Prostate gland (tissue), 2 donors: ENCODE results near the gene SIAE. TPM values are rescaled to one million over a fixed set of nuclear protein-coding genes. Genes with fewer than 3 reads are reported as not detected.
A peak's percentile ranks its signal among the peaks of the same experiment; 100 is the strongest.

Experiments
- DNase-seq: peaks from one replicate; pipeline ENCODE4 v3.0.0-alpha.2; 2019; ENCODE audit warnings: low spot score
- H3K27ac ChIP-seq, 2 donors: fragments of 200-600 bp; sonication (generic); 2 replicates each; pipeline ENCODE4 v1.5.1; 2017 to 2019
- H3K27me3 ChIP-seq: fragments of 200-600 bp; sonication (generic); replicated peaks from 2 replicates; pipeline ENCODE4 v1.5.1; 2019; ENCODE audit not compliant: insufficient read depth
- H3K36me3 ChIP-seq, 2 donors: fragments of 200-600 bp; sonication (generic); 1 replicate in 1 of 2; 2 replicates in 1 of 2; pipeline versions ENCODE4 v1.5.1 to v1.8.1; 2017 to 2019
- H3K4me1 ChIP-seq: fragments of 200-600 bp; sonication (generic); replicated peaks from 2 replicates; pipeline ENCODE4 v1.5.1; 2019
- H3K4me3 ChIP-seq, 2 donors: fragments of 200-600 bp; sonication (generic); 2 replicates each; pipeline ENCODE4 v1.5.1; 2017 to 2019
- H3K9me3 ChIP-seq: fragments of 200-600 bp; sonication (generic); 2 replicates; pipeline ENCODE4 v1.5.1; 2017
- CTCF ChIP-seq, 4 experiments: fragments of 200-600 bp in 2 of 4; fragments of 450-650 bp in 2 of 4; sonication (generic) in 2 of 4; IDR thresholded peaks; 1 replicate in 3 of 4; 2 replicates in 1 of 4; pipeline ENCODE4 v1.5.1; 2016 to 2019; ENCODE audit warnings: antibody characterized with exemption in 4 of 4, mild to moderate bottlenecking in 2 of 4, moderate library complexity in 2 of 4
- POLR2A ChIP-seq: fragments of 450-650 bp; IDR thresholded peaks from one replicate; pipeline ENCODE4 v1.6.1; 2016; ENCODE audit warnings: antibody characterized with exemption, mild to moderate bottlenecking
- POLR2AphosphoS5 ChIP-seq: sonication (generic); formaldehyde crosslinking; IDR thresholded peaks from one replicate; pipeline ENCODE4 v1.6.1; 2017; ENCODE audit warnings: antibody characterized with exemption
- WGBS: methylation state at CpG from one replicate; pipeline ENCODE4 v1.1.5; 2018; 5-methylcytosine and 5-hydroxymethylcytosine counted together
- intact Hi-C: fragments of 100-400 bp; cut with DNase I; formaldehyde crosslinking; loops from one replicate; pipeline ENCODE4 v1.14.2; 2022
- total RNA-seq, 2 donors: library from RNA; depleted of rRNA; stranded (reverse); fragments of >200 nt; gene quantifications; one replicate each; pipeline ENCODE4 v1.1.0, GENCODE V29; 2016

SIAE gene
- total RNA-seq, 2 donors from 2014 or later: 20.4 to 30.1 TPM

- DNase-seq: no peak
- Histone ChIP-seq H3K36me3 (no peaks in the 10 kb centered on the region), H3K4me1 (peaks cover 3% of the 10 kb centered on the region), H3K27me3 (no peaks in the 10 kb centered on the region), H3K27ac (peak overlapping the region in 1 of 2 donors; percentile 84), H3K9me3 (no peaks in the 10 kb centered on the region), H3K4me3 (peak overlapping the region; percentile 63 to 77)
- intact Hi-C loops: no loop called here
- WGBS: 65% methylated on average over 4 of the region's 4 CpGs
- TF ChIP-seq POLR2AphosphoS5: no peak
- TF ChIP-seq POLR2A: no peak
- no peak for TF ChIP-seq CTCF (IDR thresholded peaks at IDR 0.05)
These were observed 49.5 kb downstream of the SIAE start for GRCh38 chr11:124623861-124624525.

- no peaks in the 10 kb centered on the region for H3K36me3 ChIP-seq
- H3K9me3 ChIP-seq: no peaks in the 10 kb centered on the region
- no peaks in the 10 kb centered on the region for H3K27me3 ChIP-seq
- peaks cover 3% of the 10 kb centered on the region for H3K4me1 ChIP-seq
- TF ChIP-seq POLR2A (peak; percentile 74), POLR2AphosphoS5 (peak; percentile 93), CTCF (IDR thresholded peaks at IDR 0.05) (no peak)
- peak; percentile 87 for DNase-seq
- peak within 1 kb of the TSS; percentile 63 to 77 for H3K4me3 ChIP-seq
- intact Hi-C loops: no loop called here
- H3K27ac ChIP-seq: peak within 1 kb of the TSS; percentile 84 to 87
- under 1% methylated on average over 57 of the region's 57 CpGs for WGBS
These were observed 50.7 kb downstream of the SIAE start, which contains the start of gene TBRG1 for GRCh38 chr11:124622531-124623451. TSS of gene TBRG1 (plus strand) at chr11:124622864. CDS start at chr11:124623084, 220 bp downstream.

GRCh38 chr11:124618863-124619262, 54.7 kb downstream of the SIAE start:
- peaks cover 1% of the 10 kb centered on the region for H3K4me1 ChIP-seq
- WGBS: 78% methylated on average over 5 of the region's 5 CpGs
- no peak overlapping the region for H3K27ac ChIP-seq
- no peaks in the 10 kb centered on the region for H3K36me3 ChIP-seq
- H3K27me3 ChIP-seq: no peaks in the 10 kb centered on the region
- TF ChIP-seq POLR2A (no peak), CTCF (IDR thresholded peaks at IDR 0.05) (no peak), POLR2AphosphoS5 (no peak)
- DNase-seq: no peak
- intact Hi-C loops: no loop called here
- H3K4me3 ChIP-seq: no peak overlapping the region
- H3K9me3 ChIP-seq: no peaks in the 10 kb centered on the region

GRCh38 chr11:124612567-124613246, 60.8 kb downstream of the SIAE start:
- 50% methylated on average over 10 of the region's 10 CpGs for WGBS
- Histone ChIP-seq H3K9me3 (no peaks in the 10 kb centered on the region), H3K4me3 (no peak overlapping the region), H3K4me1 (no peaks in the 10 kb centered on the region), H3K27ac (no peak overlapping the region), H3K27me3 (no peaks in the 10 kb centered on the region), H3K36me3 (no peaks in the 10 kb centered on the region)
- intact Hi-C loops: no loop called here
- TF ChIP-seq POLR2A (no peak), POLR2AphosphoS5 (no peak), CTCF (IDR thresholded peaks at IDR 0.05) (no peak)
- no peak for DNase-seq
